H1 (cell line): ENCODE results near the gene SCAMP4. TPM values are rescaled to one million over a fixed set of nuclear protein-coding genes. Genes with fewer than 3 reads are reported as not detected.

Experiments
- CTCF ChIA-PET: fragments of 300-600 bp; sonication (Branson Sonifier 250); formaldehyde crosslinking; loops from one replicate; lab custom pipeline; 2021; ENCODE audit not compliant: partially characterized antibody; lab: Charles Lee
- POLR2A ChIA-PET: fragments of 300-600 bp; sonication (Branson Sonifier 250); formaldehyde crosslinking; loops from one replicate; lab custom pipeline; 2021; ENCODE audit warnings: inconsistent platforms; ENCODE audit not compliant: partially characterized antibody; lab: Charles Lee
- DNase-seq, 2 experiments: peaks; one replicate each; pipeline versions ENCODE4 v3.0.0 to v3.0.0-alpha.2; 2010 to 2022; ENCODE audit warnings: low spot score in 2 of 2, low read depth in 1 of 2, mixed read lengths in 1 of 2
- FAIRE-seq: peaks from 2 replicates; lab custom pipeline; 2011; peaks lifted over from hg19 to GRCh38; lab: Jason Lieb, UNC
- H2AFZ ChIP-seq: 2 replicates; pipeline ENCODE4 v1.8.1; 2012; ENCODE audit warnings: low read length, inconsistent platforms
- H2AK5ac ChIP-seq: 2 replicates; pipeline ENCODE4 v1.6.1; 2013; ENCODE audit warnings: low read depth, low read length
- H2BK120ac ChIP-seq: replicated peaks from 2 replicates; pipeline ENCODE3; 2013; ENCODE audit warnings: low read depth, low read length, inconsistent platforms
- H2BK12ac ChIP-seq: 2 replicates; pipeline ENCODE4 v1.6.1; 2013; ENCODE audit warnings: low read depth, low read length
- H2BK15ac ChIP-seq: 2 replicates; pipeline ENCODE4 v1.6.1; 2013; ENCODE audit warnings: low read length
- H2BK20ac ChIP-seq: 2 replicates; pipeline ENCODE4 v1.6.1; 2013; ENCODE audit warnings: low read length
- H2BK5ac ChIP-seq: 2 replicates; pipeline ENCODE4 v1.6.1; 2013; ENCODE audit warnings: low read depth, low read length
- H3K14ac ChIP-seq: 2 replicates; pipeline ENCODE4 v1.6.1; 2013; ENCODE audit warnings: inconsistent platforms; ENCODE audit not compliant: insufficient read length
- H3K18ac ChIP-seq: 2 replicates; pipeline ENCODE4 v1.6.1; 2013; ENCODE audit warnings: low read length; ENCODE audit errors: extremely low read depth
- H3K23ac ChIP-seq: 2 replicates; pipeline ENCODE4 v1.6.1; 2013; ENCODE audit warnings: inconsistent platforms; ENCODE audit not compliant: insufficient read length
- H3K23me2 ChIP-seq: 2 replicates; pipeline ENCODE4 v1.6.1; 2013; ENCODE audit warnings: low read depth, low read length
- H3K27ac ChIP-seq: 2 replicates; pipeline ENCODE4 v1.6.1; 2011; ENCODE audit warnings: low read depth, low read length, inconsistent platforms
- H3K27me3 ChIP-seq, 4 experiments: replicated peaks in 1 of 4; 1 replicate in 1 of 4; 2 replicates in 3 of 4; pipeline versions ENCODE4 v1.6.1 to v1.8.1; 2011 to 2013; ENCODE audit warnings: low read length in 3 of 4, mild to moderate bottlenecking in 3 of 4, inconsistent platforms in 2 of 4, mixed read lengths in 2 of 4, moderate library complexity in 1 of 4; ENCODE audit not compliant: control insufficient read depth in 3 of 4, insufficient read depth in 3 of 4; ENCODE audit errors: extremely low read depth in 1 of 4
- H3K36me3 ChIP-seq, 4 experiments: 2 replicates each; pipeline versions ENCODE4 v1.6.1 to v1.8.1; 2011 to 2013; ENCODE audit warnings: mild to moderate bottlenecking in 4 of 4, low read length in 3 of 4, moderate library complexity in 2 of 4, control low read depth in 1 of 4, inconsistent platforms in 1 of 4; ENCODE audit not compliant: insufficient read depth in 4 of 4, control insufficient read depth in 2 of 4
- H3K4ac ChIP-seq: replicated peaks from 2 replicates; pipeline ENCODE3; 2013; ENCODE audit warnings: low read length, low read depth, mixed read lengths, inconsistent platforms; ENCODE audit not compliant: insufficient read length
- H3K4me1 ChIP-seq, 4 experiments: replicated peaks in 1 of 4; 1 replicate in 1 of 4; 2 replicates in 3 of 4; pipeline versions ENCODE4 v1.6.1 to v1.8.1; 2011 to 2013; ENCODE audit warnings: low read length in 3 of 4, inconsistent platforms in 2 of 4, mixed read lengths in 1 of 4; ENCODE audit not compliant: insufficient read depth in 4 of 4, control insufficient read depth in 3 of 4
- H3K4me2 ChIP-seq, 2 experiments: 2 replicates each; pipeline versions ENCODE4 v1.6.1 to v1.8.1; 2011 to 2013; ENCODE audit warnings: low read depth in 2 of 2, low read length in 2 of 2, control low read depth in 1 of 2, inconsistent platforms in 1 of 2, mild to moderate bottlenecking in 1 of 2; ENCODE audit not compliant: insufficient read depth in 1 of 2
- H3K4me3 ChIP-seq, 4 experiments: fragments of 200-600, 300-600 bp in 1 of 4; sonication (generic), shearing (Covaris generic), sonication (Bioruptor Twin) in 1 of 4; 2 replicates each; pipeline versions ENCODE4 v1.5.1 to v1.8.1; 2011 to 2016; ENCODE audit warnings: low read length in 4 of 4, low read depth in 3 of 4, control low read depth in 2 of 4, inconsistent platforms in 2 of 4, mild to moderate bottlenecking in 2 of 4, mixed read lengths in 1 of 4, moderate library complexity in 1 of 4; ENCODE audit not compliant: insufficient read depth in 2 of 4; ENCODE audit errors: extremely low read depth in 1 of 4
- H3K56ac ChIP-seq: replicated peaks from 2 replicates; pipeline ENCODE3; 2013; ENCODE audit warnings: low read depth, mild to moderate bottlenecking, mixed read lengths, low read length, inconsistent platforms; ENCODE audit not compliant: insufficient read length
- H3K79me1 ChIP-seq: 2 replicates; pipeline ENCODE4 v1.6.1; 2013; ENCODE audit warnings: low read depth, low read length, control low read depth
- H3K79me2 ChIP-seq, 2 experiments: 2 replicates each; pipeline versions ENCODE4 v1.6.1 to v1.8.1; 2012 to 2013; ENCODE audit warnings: low read length in 2 of 2, mild to moderate bottlenecking in 2 of 2, inconsistent platforms in 1 of 2; ENCODE audit not compliant: insufficient read depth in 2 of 2, control insufficient read depth in 1 of 2
- H3K9ac ChIP-seq, 4 experiments: replicated peaks in 1 of 4; 1 replicate in 1 of 4; 2 replicates in 3 of 4; pipeline versions ENCODE4 v1.6.1 to v1.8.1; 2011 to 2013; ENCODE audit warnings: low read depth in 3 of 4, low read length in 3 of 4, control low read depth in 2 of 4, mild to moderate bottlenecking in 2 of 4, moderate library complexity in 2 of 4, inconsistent platforms in 1 of 4; ENCODE audit errors: extremely low read depth in 1 of 4
- H3K9me3 ChIP-seq, 2 experiments: 2 replicates each; pipeline versions ENCODE4 v1.6.1 to v1.8.1; 2012 to 2013; ENCODE audit warnings: mild to moderate bottlenecking in 2 of 2, moderate library complexity in 2 of 2, control low read depth in 1 of 2, inconsistent platforms in 1 of 2, low read depth in 1 of 2, low read length in 1 of 2, mixed read lengths in 1 of 2; ENCODE audit not compliant: insufficient read depth in 2 of 2
- H4K20me1 ChIP-seq, 2 experiments: replicated peaks in 1 of 2; 2 replicates each; pipeline versions ENCODE3 to v1.8.1; 2011 to 2013; ENCODE audit warnings: inconsistent platforms in 2 of 2, low read length in 2 of 2, mild to moderate bottlenecking in 1 of 2; ENCODE audit not compliant: insufficient read depth in 2 of 2, control insufficient read depth in 1 of 2
- H4K5ac ChIP-seq: 2 replicates; pipeline ENCODE4 v1.6.1; 2013; ENCODE audit warnings: low read length, low read depth, mixed read lengths, inconsistent platforms; ENCODE audit not compliant: insufficient read length
- H4K8ac ChIP-seq: 2 replicates; pipeline ENCODE4 v1.8.0; 2013; ENCODE audit warnings: mild to moderate bottlenecking, moderate library complexity, low read length, inconsistent platforms; ENCODE audit not compliant: insufficient read depth; ENCODE audit errors: extremely low read depth
- H4K91ac ChIP-seq: replicated peaks from 2 replicates; pipeline ENCODE3; 2013; ENCODE audit warnings: low read length, mixed read lengths, inconsistent platforms; ENCODE audit not compliant: insufficient read length
- POLR2AphosphoS5 ChIP-seq: IDR thresholded peaks from 2 replicates; pipeline ENCODE4 v1.6.1; 2011; ENCODE audit warnings: low read depth, low read length
- SAP30 ChIP-seq: fragments of 300-600 bp; sonication (generic); IDR thresholded peaks from 2 replicates; pipeline ENCODE4 v1.7.1; 2012; ENCODE audit warnings: low read length, moderate library complexity, mild to moderate bottlenecking, inconsistent platforms; ENCODE audit not compliant: insufficient read depth, insufficient replicate concordance
- SP2 ChIP-seq: IDR thresholded peaks from 2 replicates; pipeline ENCODE4 v1.6.1; 2012; ENCODE audit warnings: mild to moderate bottlenecking, low read length, inconsistent platforms
- WGBS, 2 experiments: shearing (Covaris generic) in 1 of 2; methylation state at CpG; one replicate each; pipeline versions ENCODE4 v1.1.6 to v1.1.7; 2013 to 2015; ENCODE audit warnings: low lambda C conversion rate in 2 of 2, mixed read lengths in 2 of 2, inconsistent platforms in 1 of 2, low coverage in 1 of 2, missing lambda C conversion rate in 1 of 2; ENCODE audit not compliant: insufficient replicate concordance in 2 of 2, insufficient coverage in 1 of 2, insufficient read length in 1 of 2; ENCODE audit errors: extremely low coverage in 1 of 2, missing lambda C conversion rate in 1 of 2; 5-methylcytosine and 5-hydroxymethylcytosine counted together
- polyA plus RNA-seq, 7 experiments: library from polyadenylated mRNA; depleted of rRNA in 3 of 7; stranded (reverse) in 5 of 7; unstranded in 2 of 7; fragments of >200 nt in 5 of 7; fragments of 200-250 nt in 2 of 7; gene quantifications; 1 replicate in 5 of 7; 2 replicates in 1 of 7; 4 replicates in 1 of 7; pipeline versions ENCODE4 v1.2.1 to v1.2.3, GENCODE V29; 2011 to 2013; ENCODE audit warnings: missing spikeins in 2 of 7, mixed read lengths in 2 of 7
- total RNA-seq: library from RNA; stranded (reverse); fragmentation: NEBNext Ultra II Directional; extraction: Animal tissue kit (Norgen Biotek cat#: 25700); gene quantifications from 2 replicates; pipeline ENCODE4 v1.2.1, GENCODE V29; 2021

The SCAMP4 gene
- total and polyA plus RNA-seq, 2 of the 8 experiments (the other 6 are each of a cell fraction or from before 2014, with no cell fraction given): 17.1 to 61.4 TPM

- Histone ChIP-seq H3K27me3 (no peaks in the 10 kb centered on the region), H3K4me3 (no peak overlapping the region), H2AFZ (no peak overlapping the region), H3K23ac (no peak overlapping the region), H2BK15ac (no peak overlapping the region), H3K79me2 (peaks cover 5 to 41% of the 10 kb centered on the region in 2 experiments; a peak in 3 of 4 replicates), H3K4ac (no peak overlapping the region), H2BK5ac (no peak overlapping the region), H4K91ac (no peak overlapping the region), H2BK120ac (no peak overlapping the region), H3K4me2 (no peak overlapping the region), H4K5ac (no peak overlapping the region), H3K27ac (no peak overlapping the region), H3K23me2 (no peaks in the 10 kb centered on the region), H3K56ac (no peak overlapping the region), H4K20me1 (peaks cover 7 to 25% of the 10 kb centered on the region in 2 experiments), H3K79me1 (peaks cover 18% of the 10 kb centered on the region), H4K8ac (no peak overlapping the region), H3K18ac (no peak overlapping the region), H3K36me3 (peaks cover 7 to 35% (median 19%) of the 10 kb centered on the region in 4 experiments; a peak in 6 of 8 replicates), H3K4me1 (no peaks in the 10 kb centered on the region), H2AK5ac (no peak overlapping the region), H3K14ac (no peak overlapping the region), H3K9me3 (no peaks in the 10 kb centered on the region), H2BK20ac (no peak overlapping the region), H2BK12ac (no peak overlapping the region), H3K9ac (no peak overlapping the region)
- ChIA-PET POLR2A (interaction anchor here (3.0 to 3.4 kb wide), 3 partner anchors 9 to 14 kb away, joined by 9 to 13 read pairs (median 12); partner anchors contain the start of genes ADAT3 and SCAMP4), CTCF (interaction anchor here (1.2 to 3.5 kb wide), 4 partner anchors 13 to 17 kb away, joined by 4 to 16 read pairs (median 8); no protein-coding TSS in a partner anchor)
- DNase-seq: no peak
- FAIRE-seq: no peak
- no peak for TF ChIP-seq SAP30
- TF ChIP-seq POLR2AphosphoS5: peak; percentile 27; the same call in 1 of the 2 replicates
- no peak for TF ChIP-seq SP2
- WGBS, 2 experiments: 97% methylated on average over 18 of the region's 23 CpGs; no CpG with 5 or more reads in 1 of the 2 experiments
These were observed 9.7 kb downstream of the SCAMP4 start for GRCh38 chr19:1914826-1915341.
